Osteoblast (primary cell): ENCODE results near the gene EYS. TPM values are rescaled to one million over a fixed set of nuclear protein-coding genes. Genes with fewer than 3 reads are reported as not detected.
"Not testable (repeated sequence)": the region's sequence is repeated elsewhere in the genome, so short reads cannot be mapped to it uniquely, and the experiment has no call there.

Source experiments
- DNase-seq: peaks from one replicate; pipeline ENCODE4 v3.0.0; 2011; ENCODE audit warnings: low spot score, mixed read lengths; ENCODE audit not compliant: insufficient read length; ENCODE audit errors: missing footprints
- H2AFZ ChIP-seq: 2 replicates; pipeline ENCODE4 v1.6.0; 2011; ENCODE audit warnings: mild to moderate bottlenecking, low read length
- H3K27ac ChIP-seq: 2 replicates; pipeline ENCODE4 v1.5.1; 2011; ENCODE audit warnings: mild to moderate bottlenecking, low read depth, low read length, moderate library complexity
- H3K27me3 ChIP-seq: 2 replicates; pipeline ENCODE4 v1.6.0; 2012; ENCODE audit warnings: mild to moderate bottlenecking, control low read depth, inconsistent platforms, low read length, moderate library complexity; ENCODE audit not compliant: insufficient read depth
- H3K36me3 ChIP-seq: 2 replicates; pipeline ENCODE4 v1.5.1; 2011; ENCODE audit warnings: mild to moderate bottlenecking, low read length, control low read depth, moderate library complexity; ENCODE audit not compliant: insufficient read depth
- H3K4me1 ChIP-seq: 2 replicates; pipeline ENCODE4 v1.5.1; 2011; ENCODE audit warnings: mild to moderate bottlenecking, low read length, control low read depth, moderate library complexity; ENCODE audit not compliant: insufficient read depth
- H3K4me2 ChIP-seq: 2 replicates; pipeline ENCODE4 v1.6.0; 2011; ENCODE audit warnings: mild to moderate bottlenecking, low read length; ENCODE audit not compliant: insufficient read depth
- H3K4me3 ChIP-seq: fragments of 200-600 bp; sonication (generic); 3 replicates; pipeline ENCODE4 v1.5.1; 2012; ENCODE audit warnings: mild to moderate bottlenecking, low read length, inconsistent platforms; ENCODE audit not compliant: insufficient read depth
- H3K79me2 ChIP-seq: 2 replicates; pipeline ENCODE4 v1.6.0; 2012; ENCODE audit warnings: mild to moderate bottlenecking, low read length, control low read depth, inconsistent platforms; ENCODE audit not compliant: insufficient read depth
- H3K9me3 ChIP-seq: 2 replicates; pipeline ENCODE4 v1.5.1; 2011; ENCODE audit warnings: low read depth, low read length, control low read depth
- H4K20me1 ChIP-seq: 2 replicates; pipeline ENCODE4 v1.6.0; 2012; ENCODE audit warnings: mild to moderate bottlenecking, low read length, control low read depth; ENCODE audit not compliant: insufficient read depth
- CTCF ChIP-seq: IDR thresholded peaks from 2 replicates; pipeline ENCODE4 v1.5.1; 2011; ENCODE audit warnings: mild to moderate bottlenecking, low read depth, low read length, moderate library complexity; ENCODE audit errors: extremely low read depth
- total RNA-seq: library from RNA; depleted of rRNA; stranded (reverse); fragments of >200 nt; gene quantifications from 2 replicates; pipeline ENCODE4 v1.2.3, GENCODE V29; 2012

EYS gene
- total RNA-seq, 1 donor, result under 0.01 TPM

GRCh38 chr6:65570340-65570739 lies 136.7 kb downstream of the EYS start:
- Histone ChIP-seq H3K4me1 (no peaks in the 10 kb centered on the region), H3K9me3 (peaks cover 4% of the 10 kb centered on the region), H3K79me2 (no peaks in the 10 kb centered on the region), H4K20me1 (no peaks in the 10 kb centered on the region), H3K4me3 (no peak overlapping the region), H3K27ac (no peak overlapping the region), H3K4me2 (no peak overlapping the region), H2AFZ (no peak overlapping the region), H3K27me3 (no peaks in the 10 kb centered on the region), H3K36me3 (no peaks in the 10 kb centered on the region)
- TF ChIP-seq CTCF, result no peak
- no peak for DNase-seq

- H3K27me3 ChIP-seq, result no peaks in the 10 kb centered on the region
- no peaks in the 10 kb centered on the region for H4K20me1 ChIP-seq
- H2AFZ ChIP-seq, result no peak overlapping the region
- DNase-seq, result no peak
- H3K4me2 ChIP-seq, result no peak overlapping the region
- peaks cover 4% of the 10 kb centered on the region for H3K9me3 ChIP-seq
- TF ChIP-seq CTCF, result no peak
- no peaks in the 10 kb centered on the region for H3K79me2 ChIP-seq
- H3K4me1 ChIP-seq, result no peaks in the 10 kb centered on the region
- H3K4me3 ChIP-seq, result no peak overlapping the region
- no peak overlapping the region for H3K27ac ChIP-seq
- H3K36me3 ChIP-seq, result no peaks in the 10 kb centered on the region
Measured at GRCh38 chr6:65569505-65569904, 137.5 kb downstream of the EYS start.

GRCh38 chr6:65569056-65569455 lies 138.0 kb downstream of the EYS start:
- not testable (repeated sequence) for H3K4me1 ChIP-seq, H3K9me3 ChIP-seq, H3K4me2 ChIP-seq, H4K20me1 ChIP-seq, H3K36me3 ChIP-seq, H3K27me3 ChIP-seq, H3K27ac ChIP-seq, H2AFZ ChIP-seq, H3K79me2 ChIP-seq, DNase-seq, H3K4me3 ChIP-seq

- no peaks in the 10 kb centered on the region for H4K20me1 ChIP-seq
- no peaks in the 10 kb centered on the region for H3K79me2 ChIP-seq
- H3K4me3 ChIP-seq, result no peak overlapping the region
- no peaks in the 10 kb centered on the region for H3K36me3 ChIP-seq
- H3K4me1 ChIP-seq, result no peaks in the 10 kb centered on the region
- no peak overlapping the region for H2AFZ ChIP-seq
- no peak overlapping the region for H3K27ac ChIP-seq
- no peak for DNase-seq
- TF ChIP-seq CTCF, result no peak
- no peak overlapping the region for H3K4me2 ChIP-seq
- peaks cover 2% of the 10 kb centered on the region for H3K9me3 ChIP-seq
- H3K27me3 ChIP-seq, result no peaks in the 10 kb centered on the region
Measured at GRCh38 chr6:65566117-65566516, 140.9 kb downstream of the EYS start.
